ENCODE measurements around the gene PRR16. TPM values are rescaled to one million over a fixed set of nuclear protein-coding genes. Genes with fewer than 3 reads are reported as not detected.

The PRR16 gene
- total and polyA plus RNA-seq, 2 of the 13 experiments (the other 11 are each of a cell fraction or from before 2014, with no cell fraction given) = not detected

- Histone ChIP-seq H3K79me2 (ENCODE audit: insufficient read depth, low read length) (no peaks in the 10 kb centered on the region), H3K9me3 (ENCODE audit: low read length) (no peaks in the 10 kb centered on the region), H3K9ac (ENCODE audit: insufficient read depth, low read depth, low read length) (no peak overlapping the region), H3K4me2 (ENCODE audit: low read depth, low read length) (no peak overlapping the region), H2AFZ (ENCODE audit: low read length) (no peak overlapping the region), H3K27me3 (ENCODE audit: control insufficient read depth in 1 of 2, insufficient read depth in 2 of 2, low read length in 2 of 2) (no peaks in the 10 kb centered on the region), H3K36me3 (replicated peaks in 1 of 2; ENCODE audit: control insufficient read depth in 1 of 2, insufficient read depth in 2 of 2, low read length in 2 of 2) (no peaks in the 10 kb centered on the region), H3K4me1 (ENCODE audit: insufficient read depth, low read length) (no peaks in the 10 kb centered on the region), H4K20me1 (ENCODE audit: insufficient read depth, low read length) (no peaks in the 10 kb centered on the region), H3K4me3 (replicated peaks in 1 of 3; ENCODE audit: insufficient read depth in 1 of 3, low read depth in 2 of 3, low read length in 3 of 3) (no peak overlapping the region), H3K27ac (ENCODE audit: extremely low read length, insufficient read depth, low read length) (no peak overlapping the region)
- FAIRE-seq = no peak
- in situ Hi-C loops (cut with HindIII; ENCODE audit: extremely low pct_ligation_motif_present, low pct_unique_long_range_greater_than_20kb) (no loop called here), intact Hi-C loops (cut with micrococcal nuclease; ENCODE audit: unreplicated experiment) (no loop called here)
- DNase-seq (ENCODE audit: low spot score) = no peak
- CTCF ChIA-PET (ENCODE audit: low intra/inter-chr PET ratio, low total read pairs) = no interaction called here
- WGBS (ENCODE audit: low lambda C conversion rate) = 3% methylated on average over 2 of the region's 2 CpGs
- ATAC-seq = no peak
- TF ChIP-seq NCOA1 (CRISPR knock-in tag; IDR thresholded peaks at IDR 0.05) = no peak
- TF ChIP-seq ATF5 (CRISPR knock-in tag; IDR thresholded peaks at IDR 0.05; ENCODE audit: low read depth) = no peak
- no peak for TF ChIP-seq SNAI1 (CRISPR knock-in tag; IDR thresholded peaks at IDR 0.05; ENCODE audit: borderline replicate concordance)
- TF ChIP-seq KLF9 (CRISPR knock-in tag; IDR thresholded peaks at IDR 0.05; ENCODE audit: low read depth) = no peak
- TF ChIP-seq ZFP62 (CRISPR knock-in tag; IDR thresholded peaks at IDR 0.05) = no peak
- no peak for TF ChIP-seq PCBP1 (IDR thresholded peaks at IDR 0.05; ENCODE audit: borderline replicate concordance, low read depth, low read length)
- TF ChIP-seq WIZ (CRISPR knock-in tag; IDR thresholded peaks at IDR 0.05) = no peak
- TF ChIP-seq SP5 (CRISPR knock-in tag; IDR thresholded peaks at IDR 0.05; ENCODE audit: borderline replicate concordance, low read depth) = no peak
- TF ChIP-seq GATAD2A (CRISPR knock-in tag; IDR thresholded peaks at IDR 0.05) = no peak
- no peak for TF ChIP-seq FOSL2 (CRISPR knock-in tag; IDR thresholded peaks at IDR 0.05)
- TF ChIP-seq KLF12 (CRISPR knock-in tag; IDR thresholded peaks at IDR 0.05; ENCODE audit: borderline replicate concordance) = no peak
- POLR2A ChIA-PET = no interaction called here
- no TSS peak for BruUV-seq (replicated peaks)
Measured at GRCh38 chr5:120516805-120517204, 52.7 kb downstream of the PRR16 start.
